ENCODE measurements around the gene SSX2B. TPM values are rescaled to one million over a fixed set of nuclear protein-coding genes. Genes with fewer than 3 reads are reported as not detected.
"Not testable (repeated sequence)": the region's sequence is repeated elsewhere in the genome, so short reads cannot be mapped to it uniquely, and the experiment has no call there.

Gene SSX2B, protein sequence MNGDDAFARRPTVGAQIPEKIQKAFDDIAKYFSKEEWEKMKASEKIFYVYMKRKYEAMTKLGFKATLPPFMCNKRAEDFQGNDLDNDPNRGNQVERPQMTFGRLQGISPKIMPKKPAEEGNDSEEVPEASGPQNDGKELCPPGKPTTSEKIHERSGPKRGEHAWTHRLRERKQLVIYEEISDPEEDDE
- not detected for total RNA-seq

DNA sequence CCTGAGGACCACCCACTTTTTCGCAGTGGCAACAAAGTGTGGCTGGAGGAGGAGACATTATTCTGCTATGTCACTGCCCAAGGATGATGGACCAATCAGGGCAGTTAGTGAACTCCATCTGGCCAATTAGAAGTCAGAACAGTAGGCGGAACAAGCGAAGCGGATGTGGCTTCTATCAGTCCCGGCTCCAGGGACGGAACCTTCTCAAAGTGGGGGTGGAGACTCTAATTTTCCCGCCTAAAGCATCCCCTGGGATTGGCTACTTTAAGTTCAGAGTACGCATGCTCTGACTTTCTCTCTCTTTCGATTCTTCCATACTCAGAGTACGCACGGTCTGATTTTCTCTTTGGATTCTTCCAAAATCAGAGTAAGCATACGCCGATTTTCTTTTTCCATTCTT, at the start of gene SSX2B:
SSX2B (plus strand) TSS at position 301 of the 400 bp plus-strand sequence. CDS start 1,429 bp downstream, outside the sequence.
- not testable (repeated sequence) for DNase-seq (ENCODE audit: low spot score); ATAC-seq (ENCODE audit: low FRiP score)

DNA sequence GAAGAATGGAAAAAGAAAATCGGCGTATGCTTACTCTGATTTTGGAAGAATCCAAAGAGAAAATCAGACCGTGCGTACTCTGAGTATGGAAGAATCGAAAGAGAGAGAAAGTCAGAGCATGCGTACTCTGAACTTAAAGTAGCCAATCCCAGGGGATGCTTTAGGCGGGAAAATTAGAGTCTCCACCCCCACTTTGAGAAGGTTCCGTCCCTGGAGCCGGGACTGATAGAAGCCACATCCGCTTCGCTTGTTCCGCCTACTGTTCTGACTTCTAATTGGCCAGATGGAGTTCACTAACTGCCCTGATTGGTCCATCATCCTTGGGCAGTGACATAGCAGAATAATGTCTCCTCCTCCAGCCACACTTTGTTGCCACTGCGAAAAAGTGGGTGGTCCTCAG, 44.0 kb upstream of the SSX2B start, which contains the start of gene SSX2:
SSX2 (minus strand) TSS at position 101 of the 400 bp plus-strand sequence. CDS start 1,429 bp downstream, outside the sequence.
- not testable (repeated sequence) for DNase-seq (ENCODE audit: low spot score); ATAC-seq (ENCODE audit: low FRiP score)

DNA sequence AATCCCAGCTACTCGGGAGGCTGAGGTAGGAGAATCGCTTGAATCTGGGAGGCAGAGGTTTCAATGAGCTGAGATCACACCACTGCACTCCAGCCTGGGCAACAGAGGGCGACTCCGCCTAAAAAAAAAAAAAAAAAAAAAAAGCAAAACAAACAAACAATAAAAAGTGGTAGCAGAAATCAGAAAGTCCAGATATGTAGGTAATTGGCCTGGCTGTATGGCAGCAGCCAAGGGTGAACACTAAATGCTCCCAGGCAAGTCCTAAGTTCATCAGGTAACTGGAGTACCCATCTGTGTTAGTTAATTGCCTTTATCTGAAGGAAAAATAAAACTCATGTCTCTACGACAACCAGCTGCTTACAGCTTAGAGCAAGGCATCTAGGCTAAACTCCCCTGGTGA, 14.9 kb downstream of the SSX2B start:
- not testable (repeated sequence) for ATAC-seq (ENCODE audit: low FRiP score); DNase-seq (ENCODE audit: low spot score)

DNA sequence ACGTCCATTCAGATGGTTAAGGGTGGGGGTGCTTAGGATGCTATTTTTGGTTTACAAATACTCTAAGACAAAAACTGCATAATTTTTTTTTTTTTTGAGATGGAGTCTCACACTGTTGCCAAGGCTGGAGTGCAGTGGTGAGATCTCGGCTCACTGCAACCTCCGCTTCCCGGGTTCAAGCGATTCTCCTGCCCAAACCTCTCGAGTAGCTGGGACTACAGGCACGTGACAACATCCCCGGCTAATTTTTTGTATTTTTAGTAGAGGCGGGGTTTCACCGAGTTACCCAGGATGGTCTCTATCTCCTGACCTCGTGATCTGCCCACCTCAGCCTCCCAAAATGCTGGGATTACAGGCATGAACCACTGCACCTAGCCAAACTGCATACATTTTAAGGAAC, 22.5 kb downstream of the SSX2B start:
- ATAC-seq (ENCODE audit: low FRiP score); DNase-seq (ENCODE audit: low spot score): not testable (repeated sequence)

DNA sequence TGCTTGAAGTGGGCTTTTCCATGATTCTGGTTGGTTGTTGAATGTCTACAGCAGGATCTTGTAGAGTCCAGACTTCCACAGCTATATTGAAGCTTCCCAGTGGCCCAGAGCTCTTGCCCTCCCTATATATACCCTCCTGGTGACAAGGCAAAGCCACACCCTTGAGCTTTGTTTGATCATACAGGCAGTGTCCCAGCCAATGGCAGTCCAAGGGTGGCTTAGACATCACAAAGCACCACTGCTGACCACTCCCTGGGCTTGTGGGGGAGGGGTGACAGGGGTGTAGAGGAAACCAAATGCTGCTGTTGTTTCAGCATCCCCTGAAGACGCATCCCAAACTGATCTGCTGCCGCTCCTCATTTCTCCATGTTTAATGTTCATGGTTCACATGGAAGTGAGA, 46.3 kb downstream of the SSX2B start, which contains the start of gene SPANXN5:
SPANXN5 (minus strand) TSS at position 101 of the 400 bp plus-strand sequence; CDS start at position 22, 79 bp downstream.
- DNase-seq (ENCODE audit: low spot score); ATAC-seq (ENCODE audit: low FRiP score): not testable (repeated sequence)

DNA sequence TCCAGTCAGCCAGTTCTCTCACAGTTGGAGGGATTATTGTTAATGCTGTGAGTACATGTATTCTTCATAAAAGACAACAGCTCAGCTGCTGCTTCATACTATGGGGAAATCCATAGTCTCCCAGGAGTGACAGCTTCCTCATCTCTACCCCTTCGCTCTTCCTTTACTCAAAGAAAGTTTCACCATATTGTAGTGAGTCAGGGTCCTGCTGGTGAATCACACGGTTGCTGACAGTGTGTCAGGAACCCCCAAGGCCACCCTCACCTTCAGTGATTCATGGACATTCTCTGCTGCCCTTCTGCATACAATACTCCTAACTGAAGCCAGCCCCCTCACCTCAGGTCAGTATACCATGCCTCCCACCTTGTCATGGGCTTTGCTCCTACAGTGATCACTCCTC, 53.8 kb downstream of the SSX2B start:
- ATAC-seq (ENCODE audit: low FRiP score); DNase-seq (ENCODE audit: low spot score): not testable (repeated sequence)

Small RNAs within 50 kb of the gene (small RNA-seq; reads per million reads assigned to genes)
- gene AC244505.3: not detected
- not detected for gene AC244505.5
- gene AC244505.6: not detected
- not detected for gene AC244505.7

Other genes starting within 250 kb of the SSX2B start
- gene XAGE1B, start 234.2 kb upstream of the SSX2B start, total RNA-seq: not detected
- not detected for gene SSX7, start 96.4 kb upstream of the SSX2B start, total RNA-seq
- gene SSX2, start 44.1 kb upstream of the SSX2B start, total RNA-seq: not detected
- not detected for gene SPANXN5, start 46.2 kb downstream of the SSX2B start, total RNA-seq
- gene XAGE5, start 60.0 kb downstream of the SSX2B start, total RNA-seq: not detected
- gene XAGE3, start 116.8 kb downstream of the SSX2B start, total RNA-seq: not detected
- 10 to 100 TPM; 21.0 to 25.5 (median 24.5) TPM for gene FAM156B, start 146.1 kb downstream of the SSX2B start, total RNA-seq
- gene FAM156A, start 207.3 kb downstream of the SSX2B start, total RNA-seq: 10 to 100 TPM in 3 of 4 donors, 1 to 10 TPM in 1; 9.0 to 43.8 (median 15.2) TPM

All from omental fat pad (tissue), 4 donors.